ENCODE data around the gene CHL1. TPM values are rescaled to one million over a fixed set of nuclear protein-coding genes. Genes with fewer than 3 reads are reported as not detected.

CHL1 gene, protein sequence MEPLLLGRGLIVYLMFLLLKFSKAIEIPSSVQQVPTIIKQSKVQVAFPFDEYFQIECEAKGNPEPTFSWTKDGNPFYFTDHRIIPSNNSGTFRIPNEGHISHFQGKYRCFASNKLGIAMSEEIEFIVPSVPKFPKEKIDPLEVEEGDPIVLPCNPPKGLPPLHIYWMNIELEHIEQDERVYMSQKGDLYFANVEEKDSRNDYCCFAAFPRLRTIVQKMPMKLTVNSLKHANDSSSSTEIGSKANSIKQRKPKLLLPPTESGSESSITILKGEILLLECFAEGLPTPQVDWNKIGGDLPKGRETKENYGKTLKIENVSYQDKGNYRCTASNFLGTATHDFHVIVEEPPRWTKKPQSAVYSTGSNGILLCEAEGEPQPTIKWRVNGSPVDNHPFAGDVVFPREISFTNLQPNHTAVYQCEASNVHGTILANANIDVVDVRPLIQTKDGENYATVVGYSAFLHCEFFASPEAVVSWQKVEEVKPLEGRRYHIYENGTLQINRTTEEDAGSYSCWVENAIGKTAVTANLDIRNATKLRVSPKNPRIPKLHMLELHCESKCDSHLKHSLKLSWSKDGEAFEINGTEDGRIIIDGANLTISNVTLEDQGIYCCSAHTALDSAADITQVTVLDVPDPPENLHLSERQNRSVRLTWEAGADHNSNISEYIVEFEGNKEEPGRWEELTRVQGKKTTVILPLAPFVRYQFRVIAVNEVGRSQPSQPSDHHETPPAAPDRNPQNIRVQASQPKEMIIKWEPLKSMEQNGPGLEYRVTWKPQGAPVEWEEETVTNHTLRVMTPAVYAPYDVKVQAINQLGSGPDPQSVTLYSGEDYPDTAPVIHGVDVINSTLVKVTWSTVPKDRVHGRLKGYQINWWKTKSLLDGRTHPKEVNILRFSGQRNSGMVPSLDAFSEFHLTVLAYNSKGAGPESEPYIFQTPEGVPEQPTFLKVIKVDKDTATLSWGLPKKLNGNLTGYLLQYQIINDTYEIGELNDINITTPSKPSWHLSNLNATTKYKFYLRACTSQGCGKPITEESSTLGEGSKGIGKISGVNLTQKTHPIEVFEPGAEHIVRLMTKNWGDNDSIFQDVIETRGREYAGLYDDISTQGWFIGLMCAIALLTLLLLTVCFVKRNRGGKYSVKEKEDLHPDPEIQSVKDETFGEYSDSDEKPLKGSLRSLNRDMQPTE (N-terminal part only)
- 5.5 TPM for total RNA-seq

- no peak for DNase-seq (ENCODE audit: low spot score)
Observed at GRCh38 chr3:196311-197148, at the start of gene CHL1. CHL1 (plus strand) TSS chr3:196763; CDS start chr3:319777, 123,014 bp downstream.

- DNase-seq (ENCODE audit: low spot score): no peak
Observed at GRCh38 chr3:151614-152189, 44.9 kb upstream of the CHL1 start.

- DNase-seq (ENCODE audit: low spot score): no peak
Observed at GRCh38 chr3:159974-160373, 36.6 kb upstream of the CHL1 start.

DNA sequence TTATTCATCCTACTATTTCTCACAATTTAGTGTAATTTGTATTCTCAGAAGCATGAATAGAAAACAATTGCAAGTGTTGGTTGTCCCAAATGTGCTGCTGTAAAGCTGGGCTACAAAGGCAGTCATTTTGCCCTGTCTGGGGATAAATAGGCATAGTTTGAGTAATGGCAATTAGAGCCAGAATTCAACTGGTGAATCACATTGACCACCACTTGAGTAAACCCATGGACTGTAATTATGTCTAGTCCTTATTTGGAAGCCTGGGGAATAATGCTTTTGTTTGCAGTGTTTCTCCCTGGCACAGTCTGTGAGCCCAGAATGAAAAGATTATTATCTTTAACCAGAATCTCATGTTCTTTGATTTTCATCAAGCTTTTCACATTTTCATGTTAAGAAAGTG, 30.5 kb upstream of the CHL1 start:
- no peak for DNase-seq (ENCODE audit: low spot score)

GRCh38 chr3:166799-167198, 29.8 kb upstream of the CHL1 start:
- DNase-seq (ENCODE audit: low spot score): no peak

- DNase-seq (ENCODE audit: low spot score): no peak
Observed at GRCh38 chr3:173886-174285, 22.7 kb upstream of the CHL1 start.

GRCh38 chr3:184976-185375, 11.6 kb upstream of the CHL1 start:
- DNase-seq (ENCODE audit: low spot score): no peak

GRCh38 chr3:192215-192929, 4.2 kb upstream of the CHL1 start:
- no peak for DNase-seq (ENCODE audit: low spot score)

GRCh38 chr3:194001-194400, 2.6 kb upstream of the CHL1 start:
- DNase-seq (ENCODE audit: low spot score): no peak

- DNase-seq (ENCODE audit: low spot score): no peak
Observed at GRCh38 chr3:194421-194820, 2.1 kb upstream of the CHL1 start.

DNA sequence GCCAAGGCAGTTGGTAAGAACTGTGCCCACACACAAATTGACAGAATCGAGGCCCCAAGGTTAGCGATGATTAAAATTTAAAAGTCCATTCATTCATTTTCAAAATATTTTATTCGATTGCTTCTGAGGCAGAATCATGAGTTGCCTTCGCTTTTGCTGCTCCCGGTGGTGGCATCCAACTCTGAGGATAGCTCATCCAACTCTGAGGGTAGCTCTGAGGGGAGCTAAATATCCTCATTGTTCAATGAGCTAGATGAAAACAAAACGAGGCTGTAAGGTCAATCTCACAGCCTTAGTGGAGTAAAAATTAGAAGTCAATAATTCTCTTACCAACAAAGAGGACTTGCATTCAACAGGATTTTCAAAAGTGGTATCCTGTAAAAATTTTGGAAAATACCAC, 897 bp upstream of the CHL1 start:
- DNase-seq (ENCODE audit: low spot score): no peak

DNA sequence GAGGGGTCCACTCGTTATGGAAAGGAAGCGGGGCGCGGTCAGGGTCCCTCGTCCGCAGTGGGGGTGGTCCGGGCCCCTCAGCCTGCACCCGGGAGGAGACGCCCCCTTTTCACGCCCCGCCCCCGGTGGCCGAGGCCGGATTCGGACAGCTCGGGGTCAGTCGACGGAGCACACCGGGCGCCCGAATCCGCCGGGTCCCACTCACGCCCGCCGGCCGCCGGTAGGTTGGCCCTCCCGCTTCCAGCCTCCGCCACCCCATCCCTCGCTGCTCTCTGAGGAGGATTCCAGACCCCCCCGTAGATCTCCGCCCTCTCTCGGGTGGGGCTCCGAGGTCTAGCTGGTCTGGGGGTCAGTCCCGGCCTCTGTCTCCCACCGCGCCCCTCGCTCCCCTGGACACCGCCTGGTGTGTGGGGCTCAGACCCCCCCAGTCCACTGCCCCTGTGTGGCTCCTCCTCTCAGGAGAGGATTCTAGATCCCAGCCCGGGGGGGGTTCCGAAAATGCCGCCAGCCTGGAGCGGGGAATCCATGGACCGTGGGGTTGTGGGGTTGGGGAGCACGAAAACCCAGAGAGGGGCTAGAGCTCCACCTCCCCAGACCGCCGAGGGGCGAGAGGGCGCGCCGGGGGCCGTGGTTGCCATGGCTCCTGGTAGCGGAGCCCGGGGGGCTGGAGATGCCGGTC, 725 bp downstream of the CHL1 start:
- no peak for DNase-seq (ENCODE audit: low spot score)

DNA sequence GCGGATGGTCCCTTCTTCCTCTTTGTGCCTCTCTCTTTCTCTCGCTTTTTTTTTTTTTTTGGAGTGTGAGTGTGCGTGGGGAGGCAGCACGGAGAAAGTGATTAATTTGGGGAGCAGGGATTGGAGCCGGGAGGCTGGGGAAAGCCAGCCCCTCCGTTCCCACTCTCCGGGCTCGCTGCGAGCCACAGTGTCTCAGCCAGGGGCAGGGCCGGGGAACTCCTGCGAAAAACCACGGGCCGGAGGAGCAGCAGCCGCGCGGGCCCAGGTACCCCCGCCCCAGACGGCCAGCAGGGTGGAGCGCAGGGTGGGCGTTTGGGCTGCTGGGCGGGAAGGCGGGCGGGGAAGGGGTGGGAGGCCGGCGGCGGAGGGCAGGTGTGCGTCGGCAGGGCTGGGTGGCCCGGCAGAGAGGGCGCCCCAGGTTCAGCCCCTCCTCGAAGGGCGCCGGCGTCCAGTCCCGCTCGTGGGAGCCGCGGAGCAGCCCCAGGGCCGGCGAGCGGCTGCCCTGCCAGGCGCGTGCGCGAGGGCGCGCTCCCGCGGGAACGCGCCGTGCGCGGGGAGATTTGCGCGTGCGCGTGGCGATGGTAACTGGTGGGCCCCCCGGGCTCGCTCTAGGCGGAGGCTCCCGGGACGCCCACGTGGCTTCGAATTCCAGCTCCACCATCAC, 1.4 kb downstream of the CHL1 start:
- no peak for DNase-seq (ENCODE audit: low spot score)

DNA sequence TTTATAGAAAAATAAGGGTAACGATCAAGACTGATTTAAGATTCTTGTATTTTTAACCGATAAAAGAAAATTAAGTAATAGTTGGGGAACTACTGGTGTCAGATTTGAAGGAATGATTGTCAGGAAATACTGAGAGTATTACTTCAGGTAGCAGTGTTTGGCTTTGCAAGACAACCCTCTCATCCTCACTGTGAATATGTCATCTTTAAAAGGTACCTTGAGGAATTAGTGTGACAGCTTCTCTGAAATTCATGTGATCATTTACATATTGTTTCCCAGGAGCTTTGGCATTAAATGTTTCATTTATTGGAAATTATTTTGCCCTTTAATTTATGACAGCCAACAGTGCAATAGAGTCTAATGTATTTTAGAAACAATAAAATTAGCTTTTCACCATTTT, 3.3 kb downstream of the CHL1 start:
- no peak for DNase-seq (ENCODE audit: low spot score)

DNA sequence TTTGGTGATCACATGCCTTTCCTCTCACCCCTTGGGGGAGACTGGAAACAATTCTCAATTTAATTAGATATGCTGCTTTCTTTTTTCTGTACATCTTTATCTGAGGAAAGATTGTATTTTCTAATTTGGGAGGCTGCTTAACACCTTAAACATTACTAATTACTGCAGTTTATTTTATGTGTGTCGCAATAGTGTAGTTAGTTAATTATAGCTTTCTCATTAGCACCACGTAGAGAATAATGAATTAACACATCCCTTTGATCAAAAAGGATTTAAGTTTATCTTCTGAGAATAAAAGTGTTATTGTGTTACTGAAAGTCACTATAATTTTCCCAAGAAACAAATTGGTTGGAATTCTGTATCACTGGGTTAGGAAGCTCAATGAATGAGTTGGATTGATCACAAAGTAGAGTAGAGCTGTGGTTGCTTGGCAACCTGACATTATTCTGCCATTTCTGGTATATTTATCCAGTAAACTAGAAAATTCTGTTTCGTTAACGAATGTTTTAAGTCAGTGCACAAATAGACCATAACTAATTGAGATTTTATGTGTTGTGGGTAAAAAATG, 4.3 kb downstream of the CHL1 start:
- DNase-seq (ENCODE audit: low spot score): no peak

DNA sequence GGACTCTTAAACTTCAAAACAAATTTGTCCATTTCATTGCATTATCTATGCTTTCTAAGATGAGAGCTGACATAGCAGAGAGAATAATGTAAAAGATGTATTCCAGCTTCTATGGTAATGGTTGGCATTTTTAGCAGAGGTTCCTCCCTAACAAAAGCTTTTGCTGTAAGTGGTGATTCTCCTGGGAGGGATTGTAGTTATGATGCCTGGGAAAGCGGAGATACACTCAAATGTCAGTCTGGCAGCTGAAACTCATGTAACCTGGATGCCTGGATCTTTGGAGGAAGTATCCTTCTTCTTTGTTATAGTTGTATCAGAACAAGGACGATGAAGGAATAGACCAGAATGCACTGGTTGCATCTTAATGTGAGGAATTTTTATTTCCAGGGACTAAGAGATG, 7.5 kb downstream of the CHL1 start:
- DNase-seq (ENCODE audit: low spot score): no peak

DNA sequence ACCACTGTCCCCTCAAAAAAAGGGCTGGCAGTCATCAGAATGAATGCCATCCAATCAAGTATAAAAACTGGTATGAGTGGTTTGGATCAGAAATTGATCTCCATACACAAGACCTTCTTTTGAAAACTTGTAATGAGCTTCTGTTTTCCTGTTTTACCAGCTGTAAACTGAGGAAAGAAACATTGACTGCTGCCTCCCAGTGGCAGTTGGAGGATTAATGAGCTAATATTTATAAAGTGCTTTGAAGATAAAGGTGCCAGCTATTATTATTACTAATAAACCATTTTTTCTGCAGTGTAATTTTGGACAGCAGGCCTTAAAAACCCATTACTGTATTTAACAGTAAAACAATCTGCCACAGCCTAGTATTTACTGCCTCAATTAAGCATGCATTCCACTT, 11.4 kb downstream of the CHL1 start:
- no peak for DNase-seq (ENCODE audit: low spot score)

GRCh38 chr3:210669-211068, 14.1 kb downstream of the CHL1 start:
- no peak for DNase-seq (ENCODE audit: low spot score)

DNA sequence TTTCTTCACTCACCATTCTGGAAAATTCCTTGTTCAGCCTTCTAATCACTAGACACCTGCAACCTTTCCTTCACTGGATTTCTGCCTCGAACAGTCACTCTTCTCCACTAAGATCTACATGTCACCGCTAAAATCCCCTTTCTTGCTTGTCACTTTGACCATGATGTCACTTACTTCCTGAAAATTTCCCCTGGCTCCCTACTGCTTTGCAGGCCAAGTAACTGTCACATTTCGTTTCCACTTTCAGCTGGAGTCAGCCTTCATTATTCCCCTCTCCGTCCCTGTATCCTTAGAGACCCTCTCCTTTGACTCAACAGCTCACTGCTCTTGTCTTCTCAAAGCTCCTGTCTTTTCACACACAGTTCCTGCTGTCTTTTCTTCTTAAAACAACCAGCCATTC, 15.9 kb downstream of the CHL1 start:
- DNase-seq (ENCODE audit: low spot score): no peak

Data from ureter (tissue), 1 donor.